Epithelial cell of prostate (primary cell): ENCODE results near the gene KRTAP2-3.
"Not testable (repeated sequence)": the region's sequence is repeated elsewhere in the genome, so short reads cannot be mapped to it uniquely, and the experiment has no call there.

Experiments used
- DNase-seq: peaks from one replicate; pipeline ENCODE4 v3.0.0-alpha.2; 2011; ENCODE audit warnings: low read depth, low spot score
- H3K27ac ChIP-seq: fragments of 450-650 bp; 2 replicates; pipeline ENCODE4 v1.5.1; 2017; ENCODE audit warnings: mild to moderate bottlenecking

Gene KRTAP2-3

GRCh38 chr17:41040783-41041571, 18.9 kb downstream of the KRTAP2-3 start, which contains the start of gene KRTAP1-1:
Gene KRTAP1-1, minus strand, starts transcription at chr17:41041450. Its CDS starts 53 bp downstream, at chr17:41041397.
- DNase-seq: not testable (repeated sequence)

GRCh38 chr17:41037853-41038350, 22.0 kb downstream of the KRTAP2-3 start:
- no peak for DNase-seq
- H3K27ac ChIP-seq: no peak overlapping the region

More at GRCh38 chr17:41040783-41041571, 18.9 kb downstream of the KRTAP2-3 start, which contains the start of gene KRTAP1-1:
- not testable (repeated sequence) for H3K27ac ChIP-seq

DNA sequence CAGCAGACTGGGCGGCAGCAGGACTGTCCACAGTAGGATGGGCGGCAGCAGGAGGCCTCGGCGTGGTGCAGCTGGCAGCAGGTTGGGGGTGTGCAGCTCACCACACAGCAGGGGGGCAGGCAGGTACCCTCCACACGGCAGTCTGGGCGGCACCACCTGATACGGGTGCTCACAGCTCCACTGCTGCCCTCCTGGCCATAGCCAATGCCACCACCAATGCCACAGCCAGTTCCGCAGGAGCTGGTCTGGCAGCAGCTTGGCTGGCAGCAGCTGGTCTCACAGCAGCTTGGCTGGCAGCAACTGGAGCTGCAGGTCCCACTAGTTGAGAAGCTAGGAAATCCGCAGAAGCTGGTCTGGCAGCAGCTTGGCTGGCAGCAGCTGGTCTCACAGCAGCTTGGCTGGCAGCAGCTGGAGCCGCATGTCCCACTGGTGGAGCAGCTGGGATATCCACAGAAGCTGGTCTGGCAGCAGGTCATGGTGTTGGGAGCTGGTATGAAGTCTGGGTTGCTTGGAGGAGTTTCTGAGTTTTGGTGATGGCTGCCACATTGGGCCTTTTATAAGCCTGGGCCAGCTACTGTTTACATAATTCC, 25.5 kb downstream of the KRTAP2-3 start, which contains the start of gene KRTAP1-3:
Gene KRTAP1-3, minus strand, starts transcription at position 529 of the 590 bp plus-strand sequence. Its CDS starts 53 bp downstream, at position 476.
- DNase-seq, H3K27ac ChIP-seq: not testable (repeated sequence)

- no peak within 1 kb of the TSS for H3K27ac ChIP-seq
- DNase-seq: no peak
Observed at GRCh38 chr17:41029633-41030245, 30.2 kb downstream of the KRTAP2-3 start, which contains the start of gene KRTAP1-4. Gene KRTAP1-4, minus strand, starts transcription at chr17:41030195. Its CDS starts 117 bp downstream, at chr17:41030078.

DNA sequence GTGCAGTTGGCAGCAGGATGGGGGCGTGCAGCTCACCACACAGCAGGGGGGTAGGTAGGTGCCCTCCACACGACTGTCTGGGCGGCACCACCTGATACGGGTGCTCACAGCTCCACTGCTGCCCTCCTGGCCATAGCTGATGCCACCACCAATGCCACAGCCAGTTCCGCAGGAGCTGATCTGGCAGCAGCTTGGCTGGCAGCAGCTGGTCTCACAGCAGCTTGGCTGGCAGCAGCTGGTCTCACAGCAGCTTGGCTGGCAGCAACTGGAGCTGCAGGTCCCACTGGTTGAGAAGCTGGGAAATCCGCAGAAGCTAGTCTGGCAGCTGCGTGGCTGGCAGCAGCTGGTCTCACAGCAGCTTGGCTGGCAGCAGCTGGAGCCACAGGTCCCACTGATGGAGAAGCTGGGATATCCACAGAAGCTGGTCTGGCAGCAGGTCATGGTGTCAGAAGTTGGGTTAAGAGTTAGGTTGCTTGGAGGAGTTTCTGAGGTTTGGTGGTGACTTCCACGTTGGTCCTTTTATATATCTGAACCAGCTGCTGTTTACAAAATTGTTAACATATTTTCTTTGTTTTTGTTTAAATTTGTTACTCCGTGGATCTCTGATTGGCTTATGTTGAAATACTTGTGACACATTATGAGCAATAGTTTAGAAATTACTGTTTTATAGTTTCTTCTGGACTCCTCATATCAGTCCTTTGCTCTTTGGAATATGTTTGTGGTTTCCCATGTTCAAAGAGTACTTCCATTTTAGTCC, 33.0 kb downstream of the KRTAP2-3 start, which contains the start of gene KRTAP1-5:
Gene KRTAP1-5, minus strand, starts transcription at position 494 of the 757 bp plus-strand sequence. Its CDS starts 53 bp downstream, at position 441.
- DNase-seq: no peak
- H3K27ac ChIP-seq: no peak within 1 kb of the TSS

DNA sequence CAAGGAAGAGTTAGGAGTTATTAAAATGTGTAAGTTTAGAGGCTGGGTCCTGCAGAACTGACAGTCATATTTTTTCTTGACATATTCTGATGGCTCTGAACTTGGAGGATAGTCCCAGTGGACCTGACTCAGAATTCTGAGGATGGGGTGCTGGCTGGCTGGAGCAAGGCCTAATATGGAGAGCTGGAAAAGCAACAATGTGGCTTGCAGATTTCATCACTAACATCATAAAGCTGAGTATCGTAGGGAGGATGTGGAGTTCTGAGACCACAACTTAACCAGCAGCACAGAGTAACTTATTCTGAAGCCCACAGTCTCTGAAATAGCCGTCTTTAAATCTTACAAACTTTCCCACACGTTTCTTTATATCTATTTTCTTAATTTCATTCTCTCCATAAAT, 35.2 kb downstream of the KRTAP2-3 start:
- DNase-seq: no peak
- H3K27ac ChIP-seq: no peak overlapping the region

DNA sequence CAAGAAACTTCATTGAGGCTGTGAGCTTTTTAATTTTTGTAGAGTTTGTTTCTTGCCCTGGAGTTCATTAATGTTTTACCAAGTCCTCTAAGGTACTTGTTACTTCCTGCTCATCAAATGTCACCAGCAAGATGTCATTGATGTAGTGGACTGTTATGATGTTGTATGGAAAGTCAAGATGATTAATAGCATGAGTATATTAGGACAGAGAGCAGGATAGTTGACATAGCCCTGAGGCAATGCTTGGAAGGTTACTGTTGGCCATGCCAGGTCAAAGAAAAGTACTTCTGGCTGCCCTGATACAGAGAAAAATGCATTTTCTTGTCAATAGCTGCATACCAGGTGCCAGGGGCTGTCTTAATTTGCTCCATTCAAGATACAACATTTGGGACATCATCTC, 39.6 kb downstream of the KRTAP2-3 start:
- H3K27ac ChIP-seq: no peak overlapping the region
- no peak for DNase-seq

- H3K27ac ChIP-seq: no peak overlapping the region
- no peak for DNase-seq
Observed at GRCh38 chr17:41019415-41019814, 40.5 kb downstream of the KRTAP2-3 start.

DNA sequence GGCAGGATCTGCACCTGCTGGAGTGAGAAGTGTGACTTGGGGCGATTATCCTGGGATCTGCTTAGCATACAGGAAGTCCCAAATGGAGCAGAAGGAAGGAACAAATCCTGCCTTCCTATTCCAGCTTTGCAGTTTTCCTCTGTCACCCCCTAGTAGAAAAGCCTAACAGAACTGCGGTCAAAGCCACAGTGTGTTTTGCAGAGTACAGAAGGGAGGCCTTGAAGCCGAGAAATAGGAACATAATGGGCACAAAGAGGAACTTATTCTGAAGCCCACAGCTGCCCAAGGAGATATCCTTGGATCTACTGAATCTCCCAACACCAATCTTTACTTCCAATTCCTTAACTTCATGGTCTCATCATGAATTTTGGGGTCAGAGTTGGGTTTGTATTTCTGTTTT, 41.4 kb downstream of the KRTAP2-3 start:
- H3K27ac ChIP-seq: no peak overlapping the region
- DNase-seq: no peak

- DNase-seq: no peak
- H3K27ac ChIP-seq: no peak overlapping the region
Observed at GRCh38 chr17:41016578-41017215, 43.2 kb downstream of the KRTAP2-3 start.

GRCh38 chr17:41015454-41015853, 44.5 kb downstream of the KRTAP2-3 start:
- H3K27ac ChIP-seq: no peak overlapping the region
- no peak for DNase-seq

GRCh38 chr17:41013606-41014005, 46.3 kb downstream of the KRTAP2-3 start:
- DNase-seq: no peak
- H3K27ac ChIP-seq: no peak overlapping the region

DNA sequence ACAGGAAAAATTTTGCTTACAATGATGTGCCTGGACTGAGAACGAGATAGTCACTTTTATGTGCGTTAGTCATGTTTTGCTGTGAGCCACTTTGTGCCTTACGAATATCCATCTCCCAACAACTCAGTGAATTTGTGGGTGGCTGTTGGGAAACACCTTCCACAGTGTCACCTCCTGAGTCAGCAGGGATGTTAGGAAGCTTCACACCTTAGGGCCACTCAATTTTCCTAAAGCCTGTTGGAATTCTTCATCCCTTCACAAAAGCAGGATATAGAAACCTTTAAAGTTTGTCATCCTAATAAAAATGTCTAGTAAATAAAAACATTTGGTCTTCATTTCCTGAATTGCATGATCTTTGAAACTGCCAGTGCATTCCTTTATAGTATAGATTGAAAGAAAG, 46.7 kb downstream of the KRTAP2-3 start:
- DNase-seq: no peak
- no peak overlapping the region for H3K27ac ChIP-seq

DNA sequence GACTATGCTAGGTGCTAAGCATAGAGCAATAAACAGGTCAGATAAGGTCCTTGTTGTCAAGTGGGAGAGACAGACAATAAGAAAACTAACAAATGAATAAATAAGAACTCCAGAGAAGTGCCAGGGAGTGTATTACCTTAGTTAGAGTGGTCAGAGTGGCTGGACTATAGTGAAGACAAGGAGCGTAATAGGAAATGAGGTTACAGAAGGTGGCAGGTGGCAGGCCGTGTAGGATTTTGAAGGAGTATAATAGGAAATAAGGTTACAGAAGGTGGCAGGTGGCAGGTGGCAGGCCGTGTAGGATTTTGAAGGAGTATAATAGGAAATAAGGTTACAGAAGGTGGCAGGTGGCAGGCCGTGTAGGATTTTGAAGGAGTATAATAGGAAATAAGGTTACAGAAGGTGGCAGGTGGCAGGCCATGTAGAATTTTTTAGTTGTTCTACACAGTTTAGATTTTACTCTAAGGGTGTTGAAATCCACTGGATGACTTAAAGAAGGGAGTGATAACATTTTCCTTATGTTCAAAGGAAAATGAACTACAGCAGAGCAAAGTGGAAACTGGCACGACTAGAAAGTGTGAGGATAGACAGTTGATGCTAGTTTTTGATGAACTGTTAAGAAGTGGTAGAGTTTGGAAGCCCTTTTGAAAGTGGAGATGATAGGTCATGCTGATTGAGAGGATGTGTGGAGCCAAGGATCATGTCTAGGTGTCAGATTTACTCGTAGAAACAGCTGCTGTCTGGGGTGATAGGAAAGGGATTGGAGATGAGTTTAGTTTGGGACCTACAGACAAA, 47.4 kb downstream of the KRTAP2-3 start:
- no peak overlapping the region for H3K27ac ChIP-seq
- DNase-seq: no peak

GRCh38 chr17:41010441-41010840, 49.5 kb downstream of the KRTAP2-3 start:
- H3K27ac ChIP-seq: no peak overlapping the region
- DNase-seq: no peak

- no peak for DNase-seq
- no peak overlapping the region for H3K27ac ChIP-seq
Observed at GRCh38 chr17:41009936-41010335, 50.0 kb downstream of the KRTAP2-3 start.

DNA sequence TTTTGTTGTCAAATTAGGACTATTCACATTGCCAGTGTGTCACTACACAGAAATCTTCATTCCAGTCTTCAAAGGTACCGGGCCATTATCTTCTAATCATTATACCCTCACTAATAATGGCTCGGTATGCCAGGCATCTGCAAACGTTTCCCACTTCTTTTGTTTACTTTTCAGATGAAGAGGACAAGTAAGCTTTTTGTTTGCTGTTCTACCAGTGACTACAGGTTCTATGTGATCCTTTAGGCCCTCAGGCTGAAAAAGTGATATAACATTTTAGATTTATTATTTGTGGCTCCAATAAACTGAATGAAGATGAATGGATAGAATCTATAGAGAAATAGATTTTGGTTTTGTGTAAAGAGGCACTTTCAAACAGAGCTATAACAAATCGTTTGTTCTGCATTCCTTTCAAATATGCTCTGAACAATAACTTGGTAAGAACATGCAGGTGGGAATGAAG, 50.6 kb downstream of the KRTAP2-3 start:
- DNase-seq: no peak
- no peak overlapping the region for H3K27ac ChIP-seq
